HG03571 (cell line): ENCODE results near the gene SLC25A11.

ENCODE experiments used
- ATAC-seq: cut with Tn5 transposase; IDR thresholded peaks from one replicate; pipeline ENCODE4 v1.9.1; 2021; ENCODE audit not compliant: unreplicated experiment

The SLC25A11 gene

GRCh38 chr17:4939796-4940554, at the start of gene SLC25A11, which contains the start of gene RNF167:
Gene SLC25A11, minus strand, starts transcription at chr17:4940046. Its CDS starts 136 bp downstream, at chr17:4939910.
Gene RNF167, plus strand, starts transcription at chr17:4940268. Its CDS starts 642 bp downstream, at chr17:4940910.
- ATAC-seq, result peak; percentile 68

GRCh38 chr17:4987767-4988567, 48.1 kb upstream of the SLC25A11 start:
- ATAC-seq, result no peak

- peak; percentile 58 for ATAC-seq
Observed at GRCh38 chr17:4986951-4987766, 47.3 kb upstream of the SLC25A11 start, which contains the start of gene CAMTA2. Gene CAMTA2, minus strand, starts transcription at chr17:4987675. Its CDS starts 1,453 bp downstream, at chr17:4986222.

- no peak for ATAC-seq
Observed at GRCh38 chr17:4986403-4986802, 46.6 kb upstream of the SLC25A11 start.

- no peak for ATAC-seq
Observed at GRCh38 chr17:4982305-4982704, 42.5 kb upstream of the SLC25A11 start.

GRCh38 chr17:4980644-4981216, 40.9 kb upstream of the SLC25A11 start:
- no peak for ATAC-seq

GRCh38 chr17:4978726-4979125, 38.9 kb upstream of the SLC25A11 start:
- ATAC-seq, result no peak

GRCh38 chr17:4974115-4974670, 34.3 kb upstream of the SLC25A11 start:
- no peak for ATAC-seq

GRCh38 chr17:4973256-4974114, 33.6 kb upstream of the SLC25A11 start:
- no peak for ATAC-seq

- ATAC-seq, result no peak
Observed at GRCh38 chr17:4972752-4973151, 32.9 kb upstream of the SLC25A11 start.

GRCh38 chr17:4972322-4972721, 32.5 kb upstream of the SLC25A11 start:
- ATAC-seq, result no peak

GRCh38 chr17:4971826-4972225, 32.0 kb upstream of the SLC25A11 start:
- ATAC-seq, result no peak

- ATAC-seq, result no peak
Observed at GRCh38 chr17:4970273-4970672, 30.4 kb upstream of the SLC25A11 start.

GRCh38 chr17:4969551-4970173, 29.8 kb upstream of the SLC25A11 start:
- no peak for ATAC-seq

GRCh38 chr17:4969047-4969550, 29.3 kb upstream of the SLC25A11 start:
- ATAC-seq, result no peak

GRCh38 chr17:4968486-4969046, 28.7 kb upstream of the SLC25A11 start:
- no peak for ATAC-seq

GRCh38 chr17:4967539-4968485, 28.0 kb upstream of the SLC25A11 start, which contains the start of gene SPAG7:
Gene SPAG7, minus strand, starts transcription at chr17:4967817. Its CDS starts 13 bp downstream, at chr17:4967804.
- peak; percentile 44 for ATAC-seq
